Stomach smooth muscle (tissue), 2 donors: Measurements from ENCODE around the gene SLC7A7.
"Not testable (repeated sequence)": the region's sequence is repeated elsewhere in the genome, so short reads cannot be mapped to it uniquely, and the experiment has no call there.

Experiments
- H3K27ac ChIP-seq: one replicate; pipeline ENCODE4 v1.7.0; 2013; ENCODE audit warnings: mild to moderate bottlenecking, low read length, inconsistent platforms
- H3K27me3 ChIP-seq, 2 donors: one replicate each; pipeline ENCODE4 v1.7.0; 2013; ENCODE audit warnings: low read length in 2 of 2; ENCODE audit not compliant: insufficient read depth in 2 of 2, control insufficient read depth in 1 of 2
- H3K36me3 ChIP-seq, 2 donors: one replicate each; pipeline ENCODE4 v1.7.0; 2013; ENCODE audit warnings: low read length in 2 of 2; ENCODE audit not compliant: control insufficient read depth in 2 of 2, insufficient read depth in 2 of 2
- H3K4me1 ChIP-seq: one replicate; pipeline ENCODE4 v1.7.0; 2013; ENCODE audit warnings: low read length; ENCODE audit not compliant: control insufficient read depth, insufficient read depth
- H3K4me3 ChIP-seq, 2 donors: one replicate each; pipeline ENCODE4 v1.7.0; 2013; ENCODE audit warnings: low read length in 2 of 2
- H3K9ac ChIP-seq, 2 donors: one replicate each; pipeline ENCODE4 v1.7.0; 2013; ENCODE audit warnings: low read length in 2 of 2, mild to moderate bottlenecking in 1 of 2
- H3K9me3 ChIP-seq, 2 donors: one replicate each; pipeline ENCODE4 v1.7.0; 2013; ENCODE audit warnings: low read length in 2 of 2; ENCODE audit not compliant: control insufficient read depth in 2 of 2
- donor health status: healthy.
- donor health status: Pancreatic carcinoma.

SLC7A7 gene

GRCh38 chr14:22747769-22748168 is 67.5 kb downstream of the SLC7A7 start:
- Histone ChIP-seq H3K9ac (no peak overlapping the region), H3K9me3 (no peaks in the 10 kb centered on the region), H3K4me3 (no peak overlapping the region), H3K27me3 (no peaks in the 10 kb centered on the region), H3K27ac (no peak overlapping the region), H3K4me1 (no peaks in the 10 kb centered on the region), H3K36me3 (no peaks in the 10 kb centered on the region)

DNA sequence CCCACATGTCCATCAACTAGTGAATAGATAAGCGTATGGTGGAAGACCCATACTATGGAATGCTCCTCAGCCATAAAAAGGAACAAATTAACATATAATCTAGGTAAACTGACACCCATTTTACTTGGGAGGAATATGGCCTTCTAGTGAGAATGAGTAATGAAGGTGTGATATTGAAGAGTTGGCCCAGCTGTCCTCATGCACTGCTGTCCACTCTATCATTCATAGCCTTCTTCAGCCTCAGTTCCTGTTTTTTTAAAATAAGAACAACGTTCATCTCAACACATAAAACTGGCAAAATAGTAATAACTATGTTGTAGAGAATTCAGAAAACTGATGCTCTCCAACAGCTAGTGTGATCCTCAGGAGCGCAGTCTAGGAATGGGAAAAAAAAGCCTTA is 75.2 kb downstream of the SLC7A7 start:
- no peak overlapping the region for H3K27ac ChIP-seq
- no peaks in the 10 kb centered on the region for H3K36me3 ChIP-seq
- H3K4me1 ChIP-seq: no peaks in the 10 kb centered on the region
- H3K4me3 ChIP-seq: no peak overlapping the region
- no peak overlapping the region for H3K9ac ChIP-seq
- H3K27me3 ChIP-seq: no peaks in the 10 kb centered on the region
- no peaks in the 10 kb centered on the region for H3K9me3 ChIP-seq

GRCh38 chr14:22739423-22739822 is 75.8 kb downstream of the SLC7A7 start:
- no peaks in the 10 kb centered on the region for H3K27me3 ChIP-seq
- H3K9ac ChIP-seq: no peak overlapping the region
- H3K4me1 ChIP-seq: no peaks in the 10 kb centered on the region
- no peak overlapping the region for H3K4me3 ChIP-seq
- no peaks in the 10 kb centered on the region for H3K36me3 ChIP-seq
- no peaks in the 10 kb centered on the region for H3K9me3 ChIP-seq
- H3K27ac ChIP-seq: no peak overlapping the region

DNA sequence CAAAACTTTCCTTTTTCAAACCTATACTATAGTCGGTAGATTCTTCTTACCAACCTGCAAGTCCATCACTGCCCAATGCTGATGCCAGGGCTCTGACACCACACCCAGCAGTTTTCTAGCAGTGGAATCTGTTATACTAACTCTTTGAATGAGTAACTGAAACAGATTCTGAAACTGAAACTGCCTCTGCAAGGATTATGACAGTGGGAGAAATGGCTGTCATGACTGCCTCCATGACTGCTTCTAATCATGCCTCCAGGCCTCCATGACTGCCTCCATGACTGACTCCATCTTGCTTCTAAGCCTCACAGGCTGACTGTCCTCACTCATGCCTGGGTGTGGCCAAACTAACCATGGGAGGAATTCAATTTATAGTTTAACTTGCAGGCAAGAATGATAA is 78.2 kb downstream of the SLC7A7 start:
- H3K9ac ChIP-seq: no peak overlapping the region
- no peaks in the 10 kb centered on the region for H3K9me3 ChIP-seq
- H3K36me3 ChIP-seq: no peaks in the 10 kb centered on the region
- no peak overlapping the region for H3K27ac ChIP-seq
- H3K27me3 ChIP-seq: no peaks in the 10 kb centered on the region
- H3K4me3 ChIP-seq: no peak overlapping the region
- no peaks in the 10 kb centered on the region for H3K4me1 ChIP-seq

GRCh38 chr14:22736384-22736783 is 78.9 kb downstream of the SLC7A7 start:
- not testable (repeated sequence) for H3K4me3 ChIP-seq, H3K4me1 ChIP-seq, H3K27ac ChIP-seq, H3K27me3 ChIP-seq, H3K9me3 ChIP-seq, H3K9ac ChIP-seq, H3K36me3 ChIP-seq

- Histone ChIP-seq H3K9me3 (no peaks in the 10 kb centered on the region), H3K27me3 (no peaks in the 10 kb centered on the region), H3K36me3 (no peaks in the 10 kb centered on the region), H3K4me3 (no peak overlapping the region), H3K4me1 (no peaks in the 10 kb centered on the region), H3K27ac (no peak overlapping the region), H3K9ac (no peak overlapping the region)
Observed at GRCh38 chr14:22735096-22735495, 80.1 kb downstream of the SLC7A7 start.

DNA sequence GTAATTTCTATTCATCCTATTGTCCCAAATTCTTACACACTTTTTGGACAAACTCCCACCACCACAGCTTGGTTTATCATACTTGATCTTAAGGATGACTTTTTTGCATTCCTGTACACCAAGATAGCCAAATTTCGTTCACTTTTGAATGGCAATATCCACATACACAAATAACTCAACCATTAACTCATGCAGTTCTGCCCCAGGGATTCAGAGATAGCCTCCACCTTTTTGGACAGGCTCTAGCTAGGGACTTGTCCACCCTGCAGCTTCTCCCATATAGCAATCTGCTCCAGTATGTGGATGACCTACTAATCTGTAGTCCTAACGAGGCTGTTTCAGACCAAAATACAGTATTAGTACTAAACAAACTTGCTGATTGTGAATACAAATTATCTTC is 81.4 kb downstream of the SLC7A7 start:
- no peaks in the 10 kb centered on the region for H3K27me3 ChIP-seq
- no peak overlapping the region for H3K4me3 ChIP-seq
- H3K9ac ChIP-seq: no peak overlapping the region
- no peaks in the 10 kb centered on the region for H3K36me3 ChIP-seq
- H3K9me3 ChIP-seq: no peaks in the 10 kb centered on the region
- no peak overlapping the region for H3K27ac ChIP-seq
- H3K4me1 ChIP-seq: no peaks in the 10 kb centered on the region

GRCh38 chr14:22732062-22732461 is 83.2 kb downstream of the SLC7A7 start:
- H3K4me3 ChIP-seq, H3K27me3 ChIP-seq, H3K27ac ChIP-seq, H3K36me3 ChIP-seq, H3K9ac ChIP-seq, H3K4me1 ChIP-seq, H3K9me3 ChIP-seq: not testable (repeated sequence)

DNA sequence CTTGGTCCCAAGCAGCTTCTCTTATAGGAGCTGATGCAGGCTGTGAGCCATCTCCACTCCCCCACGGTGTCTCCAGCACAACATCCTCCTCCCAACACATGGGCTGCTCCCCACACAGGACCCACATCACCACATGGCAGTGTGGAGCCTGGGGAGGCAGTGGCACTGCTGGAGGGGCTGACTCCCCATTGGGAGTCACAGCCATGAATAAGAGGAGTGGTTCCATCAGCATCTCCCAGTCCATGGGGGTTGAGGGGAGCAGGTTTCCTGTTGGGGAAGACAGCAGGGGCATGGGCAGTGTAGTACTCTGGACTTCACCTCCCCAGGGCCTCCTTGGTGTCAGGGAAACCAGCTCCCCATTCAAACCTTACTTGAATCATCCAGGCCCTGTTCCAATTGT is 89.2 kb downstream of the SLC7A7 start:
- H3K9me3 ChIP-seq: peaks cover 0 to 3% of the 10 kb centered on the region in 2 donors
- H3K9ac ChIP-seq: no peak overlapping the region
- H3K4me1 ChIP-seq: no peaks in the 10 kb centered on the region
- H3K27me3 ChIP-seq: no peaks in the 10 kb centered on the region
- no peaks in the 10 kb centered on the region for H3K36me3 ChIP-seq
- no peak overlapping the region for H3K4me3 ChIP-seq
- no peak overlapping the region for H3K27ac ChIP-seq

DNA sequence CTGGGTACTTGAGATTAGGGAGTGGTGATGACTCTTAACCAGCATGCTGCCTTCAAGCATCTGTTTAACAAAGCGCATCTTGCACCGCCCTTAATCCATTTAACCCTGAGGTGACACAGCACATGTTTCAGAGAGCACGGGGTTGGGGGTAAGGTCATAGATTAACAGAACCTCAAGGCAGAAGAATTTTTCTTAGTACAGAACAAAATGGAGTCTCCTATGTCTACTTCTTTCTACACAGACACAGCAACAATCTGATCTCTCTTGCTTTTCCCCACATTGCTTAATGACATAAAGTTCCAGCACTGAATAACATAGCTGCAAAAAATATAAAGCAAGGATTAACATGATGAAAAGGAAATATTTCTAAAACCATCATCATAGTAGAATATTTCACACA is 89.9 kb downstream of the SLC7A7 start:
- H3K27ac ChIP-seq, H3K4me1 ChIP-seq: not testable (repeated sequence)

GRCh38 chr14:22724847-22725246 is 90.4 kb downstream of the SLC7A7 start:
- not testable (repeated sequence) for H3K36me3 ChIP-seq, H3K27me3 ChIP-seq, H3K9ac ChIP-seq, H3K27ac ChIP-seq, H3K9me3 ChIP-seq, H3K4me3 ChIP-seq, H3K4me1 ChIP-seq

More for the DNA sequence above, 89.9 kb downstream of the SLC7A7 start:
- H3K27me3 ChIP-seq, H3K4me3 ChIP-seq, H3K9me3 ChIP-seq, H3K9ac ChIP-seq, H3K36me3 ChIP-seq: not testable (repeated sequence)

GRCh38 chr14:22723815-22724214 is 91.4 kb downstream of the SLC7A7 start:
- H3K36me3 ChIP-seq: no peaks in the 10 kb centered on the region
- no peaks in the 10 kb centered on the region for H3K4me1 ChIP-seq
- no peak overlapping the region for H3K4me3 ChIP-seq
- no peak overlapping the region for H3K27ac ChIP-seq
- H3K27me3 ChIP-seq: no peaks in the 10 kb centered on the region
- H3K9me3 ChIP-seq: peaks cover 0 to 3% of the 10 kb centered on the region in 2 donors
- no peak overlapping the region for H3K9ac ChIP-seq
